ENCODE measurements around the gene FAM217B. TPM values are rescaled to one million over a fixed set of nuclear protein-coding genes. Genes with fewer than 3 reads are reported as not detected.
A peak's percentile ranks its signal among the peaks of the same experiment; 100 is the strongest.

Gene FAM217B
- total RNA-seq, 4 donors from 2014 or later = 9.0 to 34.3 (median 12.3) TPM

- TF ChIP-seq EP300 (IDR thresholded peaks at IDR 0.05) = no peak
- no peak for TF ChIP-seq CTCF (IDR thresholded peaks at IDR 0.05)
- TF ChIP-seq POLR2A (IDR thresholded peaks at IDR 0.05) = no peak
- Histone ChIP-seq H3K4me3 (no peak overlapping the region), H3K9me3 (no peaks in the 10 kb centered on the region), H3K27ac (peak overlapping the region in 3 of 4 donors; percentile 37 to 68 (median 67)), H3K27me3 (no peaks in the 10 kb centered on the region), H3K4me1 (peaks cover 0 to 82% (median 43%) of the 10 kb centered on the region in 4 donors), H3K36me3 (peaks cover 0 to 30% (median 14%) of the 10 kb centered on the region in 3 donors)
- no peak for DNase-seq (ENCODE audit: low spot score in 2 of 2)
- 33 to 37% methylated on average over 3 of the region's 3 CpGs for WGBS, 2 donors
Measured at GRCh38 chr20:59945175-59945574, 5.0 kb downstream of the FAM217B start.

GRCh38 chr20:59945731-59946130, 5.5 kb downstream of the FAM217B start:
- TF ChIP-seq CTCF (IDR thresholded peaks at IDR 0.05) = no peak
- no peak for TF ChIP-seq POLR2A (IDR thresholded peaks at IDR 0.05)
- TF ChIP-seq EP300 (IDR thresholded peaks at IDR 0.05) = no peak
- H3K36me3 ChIP-seq = peaks cover 0 to 30% (median 14%) of the 10 kb centered on the region in 3 donors
- peaks cover 0 to 82% (median 43%) of the 10 kb centered on the region in 4 donors for H3K4me1 ChIP-seq
- no peak for DNase-seq (ENCODE audit: low spot score in 2 of 2)
- H3K27me3 ChIP-seq = no peaks in the 10 kb centered on the region
- H3K9me3 ChIP-seq = no peaks in the 10 kb centered on the region
- H3K27ac ChIP-seq = peak overlapping the region; percentile 13 to 68 (median 52)
- 38 to 57% methylated on average over 2 of the region's 2 CpGs for WGBS, 2 donors
- no peak overlapping the region for H3K4me3 ChIP-seq

GRCh38 chr20:59947376-59947775, 7.2 kb downstream of the FAM217B start:
- WGBS, 2 donors = 67 to 74% methylated on average over 8 of the region's 8 CpGs
- peak overlapping the region in 3 of 4 donors; percentile 4 to 68 (median 67) for H3K27ac ChIP-seq
- H3K4me1 ChIP-seq = peaks cover 0 to 66% (median 31%) of the 10 kb centered on the region in 4 donors
- no peaks in the 10 kb centered on the region for H3K27me3 ChIP-seq
- TF ChIP-seq EP300 (IDR thresholded peaks at IDR 0.05) = no peak
- no peak for TF ChIP-seq CTCF (IDR thresholded peaks at IDR 0.05)
- TF ChIP-seq POLR2A (IDR thresholded peaks at IDR 0.05) = no peak
- no peak for DNase-seq (ENCODE audit: low spot score in 2 of 2)
- H3K9me3 ChIP-seq = no peaks in the 10 kb centered on the region
- peaks cover 0 to 26% (median 14%) of the 10 kb centered on the region in 3 donors for H3K36me3 ChIP-seq
- no peak overlapping the region for H3K4me3 ChIP-seq

- no peak for DNase-seq (ENCODE audit: low spot score in 2 of 2)
- H3K4me1 ChIP-seq = peaks cover 0 to 58% (median 29%) of the 10 kb centered on the region in 4 donors
- H3K9me3 ChIP-seq = no peaks in the 10 kb centered on the region
- H3K4me3 ChIP-seq = no peak overlapping the region
- TF ChIP-seq POLR2A (IDR thresholded peaks at IDR 0.05) (no peak), EP300 (IDR thresholded peaks at IDR 0.05) (no peak), CTCF (IDR thresholded peaks at IDR 0.05) (no peak)
- 47 to 53% methylated on average over 1 of the region's 1 CpG for WGBS, 2 donors
- no peaks in the 10 kb centered on the region for H3K27me3 ChIP-seq
- peak overlapping the region; percentile 31 to 68 (median 54) for H3K27ac ChIP-seq
- H3K36me3 ChIP-seq = peaks cover 0 to 18% (median 14%) of the 10 kb centered on the region in 3 donors
Measured at GRCh38 chr20:59948212-59948611, 8.0 kb downstream of the FAM217B start.

- H3K27me3 ChIP-seq = no peaks in the 10 kb centered on the region
- H3K4me1 ChIP-seq = peaks cover 0 to 56% (median 29%) of the 10 kb centered on the region in 4 donors
- H3K4me3 ChIP-seq = no peak overlapping the region
- TF ChIP-seq EP300 (IDR thresholded peaks at IDR 0.05) = no peak
- peak; percentile 41 to 68 (median 65) for TF ChIP-seq CTCF (IDR thresholded peaks at IDR 0.05)
- peak overlapping the region; percentile 11 to 68 (median 48) for H3K27ac ChIP-seq
- no peaks in the 10 kb centered on the region for H3K9me3 ChIP-seq
- H3K36me3 ChIP-seq = peaks cover 0 to 11% (median 9%) of the 10 kb centered on the region in 3 donors
- WGBS, 2 donors = 31 to 32% methylated on average over 7 of the region's 7 CpGs
- DNase-seq (ENCODE audit: low spot score in 2 of 2) = peak in 1 of 2 donors; percentile 51
Measured at GRCh38 chr20:59948828-59949720, 8.9 kb downstream of the FAM217B start.
